Caco-2 (cell line): ENCODE data around the gene CDK12. TPM values are rescaled to one million over a fixed set of nuclear protein-coding genes. Genes with fewer than 3 reads are reported as not detected.
A peak's percentile ranks its signal among the peaks of the same experiment; 100 is the strongest.

Experiments used
- BruUV-seq: library from RNA; stranded (reverse); fragments of 400-500 nt; replicated peaks from 2 replicates; lab custom pipeline; 2021; lab: Mats Ljungman, UMichigan
- CTCF ChIA-PET: fragments of 300-600 bp; sonication (Branson Sonifier 250); formaldehyde crosslinking; loops from one replicate; lab custom pipeline; 2022; ENCODE audit warnings: antibody characterized with exemption; lab: Charles Lee
- POLR2A ChIA-PET: fragments of 300-600 bp; sonication (Branson Sonifier 250); formaldehyde crosslinking; loops from one replicate; lab custom pipeline; 2022; ENCODE audit warnings: antibody characterized with exemption; lab: Charles Lee
- DNase-seq, 2 experiments: peaks; one replicate each; pipeline versions ENCODE4 v3.0.0 to v3.0.0-alpha.2; 2020 to 2022
- H3K27me3 ChIP-seq: replicated peaks from 2 replicates; pipeline ENCODE4 v1.6.0; 2011; ENCODE audit warnings: low read length; ENCODE audit not compliant: control insufficient read depth, insufficient read depth
- H3K36me3 ChIP-seq: 2 replicates; pipeline ENCODE4 v1.5.1; 2011; ENCODE audit warnings: low read length; ENCODE audit not compliant: control insufficient read depth, insufficient read depth
- H3K4me1 ChIP-seq: fragments of 250-450 bp; sonication (Bioruptor Pico); 2 replicates; pipeline ENCODE4 v1.5.1; 2020; ENCODE audit warnings: mild to moderate bottlenecking
- H3K4me3 ChIP-seq: 2 replicates; pipeline ENCODE4 v1.5.1; 2011; ENCODE audit warnings: low read depth, mild to moderate bottlenecking, control low read depth, low read length
- H3K9me3 ChIP-seq: fragments of 250-450 bp; sonication (Bioruptor Pico); 2 replicates; pipeline ENCODE4 v1.5.1; 2020; ENCODE audit warnings: mild to moderate bottlenecking, moderate library complexity
- H3K27ac Mint-ChIP-seq: one replicate; pipeline ENCODE4 v1.8.0; 2022; ENCODE audit warnings: mixed read lengths; ENCODE audit not compliant: unreplicated experiment
- H3K27me3 Mint-ChIP-seq: one replicate; pipeline ENCODE4 v1.8.0; 2022; ENCODE audit warnings: mixed read lengths; ENCODE audit not compliant: insufficient read depth, unreplicated experiment
- H3K36me3 Mint-ChIP-seq: one replicate; pipeline ENCODE4 v1.8.0; 2022; ENCODE audit warnings: mild to moderate bottlenecking, mixed read lengths; ENCODE audit not compliant: insufficient read depth, unreplicated experiment
- H3K4me1 Mint-ChIP-seq: one replicate; pipeline ENCODE4 v1.8.0; 2022; ENCODE audit warnings: low read depth, mixed read lengths; ENCODE audit not compliant: unreplicated experiment
- H3K4me3 Mint-ChIP-seq: one replicate; pipeline ENCODE4 v1.8.0; 2022; ENCODE audit warnings: mild to moderate bottlenecking, moderate library complexity, mixed read lengths; ENCODE audit not compliant: unreplicated experiment
- H3K9me3 Mint-ChIP-seq: one replicate; pipeline ENCODE4 v1.8.0; 2022; ENCODE audit warnings: mixed read lengths; ENCODE audit not compliant: unreplicated experiment
- CTCF ChIP-seq, 2 experiments: fragments of 200-600 bp in 1 of 2; IDR thresholded peaks; 1 replicate in 1 of 2; 2 replicates in 1 of 2; pipeline versions ENCODE4 v1.5.1 to v1.8.0; 2011 to 2022; ENCODE audit warnings: antibody characterized with exemption in 1 of 2, control low read depth in 1 of 2, inconsistent platforms in 1 of 2, low read depth in 1 of 2, low read length in 1 of 2, mild to moderate bottlenecking in 1 of 2, moderate library complexity in 1 of 2; ENCODE audit not compliant: insufficient read depth in 1 of 2, severe bottlenecking in 1 of 2, unreplicated experiment in 1 of 2
- intact Hi-C: fragments of 100-400 bp; cut with micrococcal nuclease; formaldehyde crosslinking; loops from one replicate; pipeline ENCODE4 v1.10.0; 2022; ENCODE audit not compliant: unreplicated experiment
- total RNA-seq: library from RNA; stranded (reverse); gene quantifications from 2 replicates; pipeline ENCODE4 v1.2.3, GENCODE V29; 2022

Gene CDK12
- total RNA-seq, 1 experiment from 2014 or later: 85.5 TPM

- H3K4me1 Mint-ChIP-seq: no peaks in the 10 kb centered on the region
- H3K27ac Mint-ChIP-seq: no peak overlapping the region
- no peaks in the 10 kb centered on the region for H3K9me3 Mint-ChIP-seq
- BruUV-seq: no TSS peak
- H3K36me3 ChIP-seq: peaks cover 8% of the 10 kb centered on the region
- H3K4me3 Mint-ChIP-seq: no peak overlapping the region
- no peaks in the 10 kb centered on the region for H3K4me1 ChIP-seq
- no peaks in the 10 kb centered on the region for H3K27me3 ChIP-seq
- CTCF ChIA-PET: interaction anchor here (1.2 to 1.9 kb wide), 2 partner anchors 20 to 227 kb away, joined by 3 to 11 read pairs; no protein-coding TSS in a partner anchor
- H3K27me3 Mint-ChIP-seq: no peaks in the 10 kb centered on the region
- TF ChIP-seq CTCF (IDR thresholded peaks at IDR 0.05; ENCODE audit: insufficient read depth in 1 of 2, low read depth in 1 of 2, low read length in 1 of 2, severe bottlenecking in 1 of 2, unreplicated experiment in 1 of 2): peak; percentile 53 to 71
- POLR2A ChIA-PET: no interaction called here
- H3K4me3 ChIP-seq: no peak overlapping the region
- H3K9me3 ChIP-seq: no peaks in the 10 kb centered on the region
- peak in 1 of 2 experiments; percentile 38 for DNase-seq
- intact Hi-C loops: no loop called here
- H3K36me3 Mint-ChIP-seq: peaks cover 86% of the 10 kb centered on the region
Measured at GRCh38 chr17:39527220-39527813, 66.0 kb downstream of the CDK12 start.

- no peak for TF ChIP-seq CTCF (IDR thresholded peaks at IDR 0.05; ENCODE audit: insufficient read depth in 1 of 2, low read depth in 1 of 2, low read length in 1 of 2, severe bottlenecking in 1 of 2, unreplicated experiment in 1 of 2)
- ChIA-PET POLR2A (no interaction called here), CTCF (no interaction called here)
- DNase-seq: no peak
- intact Hi-C loops: no loop called here
- Histone ChIP-seq H3K4me3 (no peak overlapping the region), H3K9me3 (no peaks in the 10 kb centered on the region), H3K36me3 (peaks cover 6% of the 10 kb centered on the region), H3K27me3 (no peaks in the 10 kb centered on the region), H3K4me1 (no peaks in the 10 kb centered on the region)
- H3K4me1 Mint-ChIP-seq: no peaks in the 10 kb centered on the region
- no peak overlapping the region for H3K27ac Mint-ChIP-seq
- H3K4me3 Mint-ChIP-seq: no peak overlapping the region
- H3K36me3 Mint-ChIP-seq: peaks cover 65% of the 10 kb centered on the region
- H3K9me3 Mint-ChIP-seq: no peaks in the 10 kb centered on the region
- no peaks in the 10 kb centered on the region for H3K27me3 Mint-ChIP-seq
- no TSS peak for BruUV-seq
Measured at GRCh38 chr17:39529455-39529854, 68.2 kb downstream of the CDK12 start.

GRCh38 chr17:39530513-39530912, 69.2 kb downstream of the CDK12 start:
- Mint-ChIP-seq H3K9me3 (no peaks in the 10 kb centered on the region), H3K4me1 (no peaks in the 10 kb centered on the region), H3K27me3 (no peaks in the 10 kb centered on the region), H3K4me3 (no peak overlapping the region), H3K27ac (no peak overlapping the region), H3K36me3 (peaks cover 62% of the 10 kb centered on the region)
- Histone ChIP-seq H3K4me1 (peaks cover 6% of the 10 kb centered on the region), H3K4me3 (no peak overlapping the region), H3K9me3 (no peaks in the 10 kb centered on the region), H3K36me3 (peaks cover 5% of the 10 kb centered on the region), H3K27me3 (no peaks in the 10 kb centered on the region)
- DNase-seq: no peak
- ChIA-PET CTCF (no interaction called here), POLR2A (no interaction called here)
- no TSS peak for BruUV-seq
- no peak for TF ChIP-seq CTCF (IDR thresholded peaks at IDR 0.05; ENCODE audit: insufficient read depth in 1 of 2, low read depth in 1 of 2, low read length in 1 of 2, severe bottlenecking in 1 of 2, unreplicated experiment in 1 of 2)
- intact Hi-C loops: no loop called here
